ENCODE results near the gene VOPP1.

GRCh38 chr7:55478700-55479099 lies 93.6 kb downstream of the VOPP1 start:
- TF ChIP-seq CTCF (IDR thresholded peaks at IDR 0.05; ENCODE audit: low read length) (no peak), EZH2phosphoT487 (IDR thresholded peaks at IDR 0.05; ENCODE audit: low read length) (no peak), EZH2 (optimal IDR thresholded peaks at IDR 0.05; ENCODE audit: low read depth, low read length) (no peak)
